ENCODE measurements around the gene ZNF3. TPM values are rescaled to one million over a fixed set of nuclear protein-coding genes. Genes with fewer than 3 reads are reported as not detected.

The ZNF3 gene
- total RNA-seq, 1 experiment from 2014 or later = 35.2 TPM

DNA sequence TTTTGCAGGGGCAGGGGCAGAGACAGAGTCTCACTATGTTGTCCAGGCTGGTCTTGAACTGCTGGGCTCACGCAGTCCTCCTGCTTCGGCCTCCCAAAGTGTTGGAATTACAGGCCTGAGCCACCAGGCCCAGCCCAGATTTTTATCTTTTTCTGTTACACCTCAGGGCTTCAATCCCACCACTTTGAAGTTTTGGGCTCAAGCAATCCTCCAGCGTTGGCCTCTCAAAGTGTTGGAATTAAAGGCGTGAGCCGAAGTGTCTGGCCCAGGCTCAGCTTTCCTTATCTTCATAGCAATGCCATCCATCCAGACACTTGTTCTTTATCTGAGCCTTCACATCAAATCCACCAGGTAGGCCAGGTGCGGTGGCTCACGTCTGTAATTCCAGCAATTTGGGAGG is 33.5 kb upstream of the ZNF3 start:
- in situ Hi-C loops (cut with HindIII; ENCODE audit: low pct_unique_long_range_greater_than_20kb, low sequenced_read_pairs) = no loop called here
- DNase-seq (ENCODE audit: low read depth, low spot score) = no peak

DNA sequence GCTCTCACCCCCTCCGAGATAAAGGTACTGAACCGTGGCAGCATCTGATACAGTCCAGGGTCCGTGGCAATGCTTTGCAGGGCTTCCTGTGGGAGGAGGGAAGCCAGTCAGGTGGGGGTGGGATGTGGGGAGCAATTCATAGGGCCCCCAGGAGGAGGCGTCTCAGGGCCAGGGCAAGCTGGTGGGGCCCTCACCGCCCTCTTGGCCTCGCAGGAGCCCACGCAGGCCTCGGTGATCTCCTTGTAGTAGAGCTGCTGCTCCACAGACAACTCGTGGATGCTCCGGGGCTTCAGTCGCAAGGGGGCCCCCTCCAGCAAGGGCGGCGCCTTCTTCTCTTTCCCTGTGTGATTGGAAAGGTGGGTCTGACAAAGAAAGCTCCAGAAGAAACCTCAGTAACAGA is 30.4 kb upstream of the ZNF3 start:
- no peak for DNase-seq (ENCODE audit: low read depth, low spot score)

DNA sequence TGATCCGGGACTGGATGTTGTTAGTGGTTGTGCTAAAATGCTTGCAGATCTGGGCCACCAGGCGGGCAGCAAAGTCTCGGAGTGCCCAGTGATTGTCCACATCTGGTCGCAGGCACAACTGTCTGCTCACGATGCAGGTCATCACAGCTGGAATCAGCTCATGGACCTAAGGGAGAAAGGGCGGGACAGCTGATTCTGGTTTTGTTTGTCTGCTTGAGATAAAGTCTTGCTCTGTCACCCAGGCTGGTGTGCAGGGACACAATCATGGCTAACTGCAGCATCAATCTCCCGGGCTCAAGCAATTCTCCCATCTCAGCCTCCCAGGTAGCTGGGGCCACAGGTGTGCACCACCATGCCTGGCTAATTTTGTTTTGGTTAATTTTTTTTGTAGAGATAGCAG is 29.6 kb upstream of the ZNF3 start:
- no peak for DNase-seq (ENCODE audit: low read depth, low spot score)
- in situ Hi-C loops (cut with HindIII; ENCODE audit: low pct_unique_long_range_greater_than_20kb, low sequenced_read_pairs) = no loop called here

More for the DNA sequence above, 30.4 kb upstream of the ZNF3 start:
- in situ Hi-C loops (cut with HindIII; ENCODE audit: low pct_unique_long_range_greater_than_20kb, low sequenced_read_pairs) = no loop called here

DNA sequence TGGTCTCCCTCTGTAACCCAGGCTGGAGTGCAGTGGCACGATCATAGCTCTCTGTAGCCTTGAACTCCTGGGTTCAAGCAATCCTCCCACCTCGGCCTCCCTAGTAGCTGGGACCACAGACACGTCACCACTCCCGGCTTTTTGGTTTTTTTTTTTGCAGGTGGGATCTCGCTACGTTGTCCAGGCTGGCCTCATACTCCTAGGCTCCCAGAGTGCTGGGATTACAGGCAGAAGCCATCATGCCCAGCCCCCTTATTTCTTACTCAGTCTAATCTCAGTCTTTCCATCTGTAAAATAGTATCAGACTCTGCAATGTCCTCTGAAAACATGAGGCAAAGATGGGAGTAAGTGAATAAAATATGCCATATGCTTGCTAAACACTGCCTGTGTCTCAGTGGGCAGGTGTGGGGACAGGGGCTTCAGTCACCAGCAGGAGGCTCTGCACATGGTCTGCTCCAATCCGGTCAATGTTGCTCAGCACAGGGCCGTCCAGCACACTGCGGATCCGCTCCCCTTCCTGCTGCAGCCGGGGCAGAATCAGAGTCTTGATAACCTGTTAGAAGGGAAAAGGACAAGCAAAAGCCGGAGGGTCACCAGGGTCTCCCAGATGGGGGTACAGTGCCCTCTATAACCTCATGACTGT is 28.1 kb upstream of the ZNF3 start:
- in situ Hi-C loops (cut with HindIII; ENCODE audit: low pct_unique_long_range_greater_than_20kb, low sequenced_read_pairs) = no loop called here

DNA sequence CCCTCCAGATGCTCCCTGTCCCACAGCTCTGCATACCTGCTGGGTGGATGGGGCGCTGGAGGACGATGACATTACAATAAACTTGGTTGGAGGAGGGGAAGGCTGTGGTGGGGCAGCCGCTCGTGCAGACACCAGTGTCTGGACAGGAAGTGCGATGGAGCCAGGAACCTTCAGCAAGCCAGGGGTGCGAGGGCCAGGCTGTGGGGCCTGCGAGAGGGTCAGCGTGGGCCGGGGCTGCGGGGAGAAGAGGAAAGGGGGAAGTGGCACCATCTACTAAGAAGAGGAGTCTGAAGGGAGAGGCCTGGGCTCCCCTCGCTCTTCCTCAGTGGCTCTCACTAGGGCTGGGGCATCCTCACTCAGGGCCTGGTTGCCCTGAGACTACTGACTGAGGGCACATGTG is 26.4 kb upstream of the ZNF3 start:
- in situ Hi-C loops (cut with HindIII; ENCODE audit: low pct_unique_long_range_greater_than_20kb, low sequenced_read_pairs) = no loop called here
- no peak for DNase-seq (ENCODE audit: low read depth, low spot score)

More for the DNA sequence above, 28.1 kb upstream of the ZNF3 start:
- no peak for DNase-seq (ENCODE audit: low read depth, low spot score)

DNA sequence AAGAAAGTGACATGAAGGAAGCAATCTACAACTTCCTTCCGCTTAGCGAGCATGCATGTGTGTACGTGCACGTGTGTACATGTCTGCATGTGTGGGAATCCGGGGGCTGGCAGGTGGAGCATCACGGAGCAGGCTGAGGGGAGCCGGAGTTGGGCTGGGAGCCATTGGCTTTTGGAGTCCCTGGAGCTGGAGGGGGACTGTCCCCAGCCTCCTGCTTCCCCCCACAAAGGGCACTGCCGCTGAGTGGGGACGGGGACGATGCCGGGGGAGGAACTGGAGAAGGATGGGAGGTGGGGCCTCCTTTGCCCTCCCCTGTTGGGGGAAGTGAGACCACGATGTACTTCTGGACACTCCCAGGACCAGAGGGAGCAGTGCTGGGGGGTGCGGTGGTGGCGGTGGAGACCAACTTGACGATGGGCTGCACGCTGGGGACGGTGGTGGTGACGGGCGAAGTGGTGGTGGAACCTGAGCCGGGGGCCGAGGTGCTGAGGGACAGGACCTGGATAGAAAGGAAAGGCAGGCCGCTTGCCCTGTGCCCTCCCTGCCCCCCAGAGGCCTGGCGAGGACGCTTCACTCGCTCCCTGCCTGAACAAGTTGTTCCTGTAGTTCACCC is 25.7 kb upstream of the ZNF3 start:
- in situ Hi-C loops (cut with HindIII; ENCODE audit: low pct_unique_long_range_greater_than_20kb, low sequenced_read_pairs) = no loop called here

DNA sequence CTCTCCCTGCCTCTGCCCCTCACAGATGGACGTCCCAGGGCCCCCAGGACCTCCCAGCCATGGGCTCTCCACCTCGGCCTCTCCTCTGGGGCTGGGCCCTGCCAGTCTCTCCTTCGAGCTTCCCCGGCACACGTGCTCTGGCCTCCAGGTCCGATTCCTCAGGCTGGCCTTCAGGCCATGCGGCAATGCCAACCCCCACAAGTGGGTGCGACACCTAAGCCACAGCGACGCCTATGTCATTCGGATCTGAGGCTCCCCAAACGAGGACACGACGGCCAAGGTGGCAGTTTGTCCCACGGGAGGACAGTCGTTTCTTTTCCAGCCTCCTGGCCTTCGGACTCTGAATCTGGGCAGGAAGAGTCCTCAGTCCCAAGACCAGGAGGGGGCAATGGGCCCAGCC is 25.1 kb upstream of the ZNF3 start:
- in situ Hi-C loops (cut with HindIII; ENCODE audit: low pct_unique_long_range_greater_than_20kb, low sequenced_read_pairs) = no loop called here
- DNase-seq (ENCODE audit: low read depth, low spot score) = no peak

More for the DNA sequence above, 25.7 kb upstream of the ZNF3 start:
- no peak for DNase-seq (ENCODE audit: low read depth, low spot score)

DNA sequence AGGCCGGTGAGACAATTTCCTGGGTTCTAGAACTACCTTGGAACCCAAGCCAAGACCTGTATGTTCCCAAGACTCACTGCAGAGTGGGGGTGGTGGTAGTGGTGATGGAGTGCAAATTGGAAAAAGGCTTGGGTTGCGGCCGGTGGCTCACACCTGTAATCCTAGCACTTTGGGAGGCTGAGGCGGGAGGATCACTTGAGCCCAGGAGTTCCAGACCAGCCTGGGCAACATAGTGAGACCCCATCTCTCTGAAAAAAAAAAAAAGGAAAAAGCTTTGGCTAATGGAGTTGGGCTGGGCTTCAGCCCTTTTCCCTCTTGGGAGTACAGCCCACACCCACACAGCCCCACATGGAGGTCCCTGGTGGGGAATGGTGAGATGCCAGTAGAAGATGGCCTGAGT is 24.0 kb upstream of the ZNF3 start:
- DNase-seq (ENCODE audit: low read depth, low spot score) = no peak
- in situ Hi-C loops (cut with HindIII; ENCODE audit: low pct_unique_long_range_greater_than_20kb, low sequenced_read_pairs) = no loop called here

DNA sequence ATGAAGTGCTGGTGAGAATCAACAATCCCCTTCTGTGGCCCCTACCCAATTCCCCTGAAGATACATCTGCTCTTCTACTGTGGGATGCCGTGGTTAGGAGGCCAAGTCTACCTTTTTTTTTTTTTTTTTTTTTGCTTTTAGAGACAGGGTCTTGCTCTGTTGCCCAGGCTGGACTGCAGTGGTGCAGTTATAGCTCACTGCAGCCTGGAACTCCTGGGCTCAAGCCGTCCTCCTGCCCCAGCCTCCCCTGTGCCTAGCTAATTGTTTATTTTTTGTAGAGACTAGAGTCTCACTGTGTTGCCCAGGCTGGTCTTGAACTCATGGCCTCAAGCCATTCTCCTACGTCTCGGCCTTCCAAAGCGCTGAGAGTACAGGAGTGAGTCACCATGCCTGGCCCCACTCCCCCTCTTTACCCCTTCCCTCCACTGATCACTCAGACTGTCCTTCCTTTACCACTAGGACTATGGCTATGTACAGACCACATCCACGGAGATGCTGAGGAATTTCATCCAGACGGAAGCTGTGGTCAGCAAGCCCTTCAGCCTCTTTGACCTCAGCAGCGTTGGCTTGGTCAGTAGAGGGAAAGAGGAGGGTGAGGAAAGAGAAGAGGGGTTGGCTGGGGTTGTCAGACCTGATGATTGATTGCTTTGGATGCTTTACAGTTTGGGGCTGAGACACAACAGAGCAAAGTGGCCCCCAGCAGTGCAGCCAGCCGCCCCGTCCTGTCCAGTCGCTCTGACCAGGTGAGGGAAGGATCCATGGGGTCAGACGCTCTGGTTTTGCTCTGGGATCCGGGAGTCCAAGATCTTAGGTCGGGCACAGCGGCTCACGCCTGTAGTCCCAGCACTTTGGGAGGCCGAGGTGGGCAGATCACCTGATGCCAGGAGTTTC is 21.7 kb upstream of the ZNF3 start:
- DNase-seq (ENCODE audit: low read depth, low spot score) = no peak
- in situ Hi-C loops (cut with HindIII; ENCODE audit: low pct_unique_long_range_greater_than_20kb, low sequenced_read_pairs) = no loop called here

DNA sequence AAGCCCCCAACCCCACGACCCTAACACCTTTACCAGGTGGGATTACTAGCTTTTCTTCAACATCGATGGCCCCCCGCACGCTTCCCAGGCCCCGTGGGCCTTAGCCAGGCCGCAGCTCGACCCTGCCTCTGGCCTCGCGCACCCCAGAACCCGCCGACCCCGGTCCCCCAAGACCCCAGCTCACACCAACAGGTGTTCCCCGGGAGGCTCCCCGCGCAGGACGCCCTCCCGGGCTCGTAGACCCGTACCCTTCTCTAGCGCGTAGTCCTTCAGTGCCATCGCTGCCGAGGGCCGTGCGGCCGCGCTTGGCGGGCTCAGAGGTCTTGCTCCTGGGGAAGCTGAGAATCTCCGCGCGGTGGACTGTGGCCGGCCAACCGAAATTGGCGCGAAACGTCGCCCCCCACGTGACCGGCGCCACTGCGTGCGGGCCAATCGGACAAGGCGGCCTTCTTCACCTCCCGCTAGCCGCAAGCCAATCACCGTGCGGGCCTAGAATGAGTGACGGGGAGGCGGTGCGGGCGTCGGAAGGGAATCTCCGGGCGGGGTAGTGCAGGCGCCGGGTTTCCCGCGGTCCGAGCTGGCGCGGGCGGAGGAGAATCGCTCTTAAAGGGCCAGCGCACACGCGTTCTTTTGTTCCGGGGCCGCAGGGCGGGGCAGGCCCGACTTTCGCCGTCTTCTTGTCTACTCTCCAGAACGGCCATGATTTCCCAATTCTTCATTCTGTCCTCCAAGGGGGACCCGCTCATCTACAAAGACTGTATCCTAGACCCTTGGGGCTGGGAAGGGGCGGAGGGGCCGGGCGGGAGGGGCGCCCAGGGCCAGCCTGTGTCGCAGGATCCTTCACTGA is 19.7 kb upstream of the ZNF3 start, which contains the start of the genes AP4M1 and MCM7:
Gene AP4M1, plus strand, starts transcription at position 628 of the 847 bp plus-strand sequence. Its CDS starts 72 bp downstream, at position 700.
Gene MCM7, minus strand, starts transcription at position 382 of the 847 bp plus-strand sequence. Its CDS starts 103 bp downstream, at position 279.
- peak; percentile 100 for DNase-seq (ENCODE audit: low read depth, low spot score)
- in situ Hi-C loops (cut with HindIII; ENCODE audit: low pct_unique_long_range_greater_than_20kb, low sequenced_read_pairs) = no loop called here

DNA sequence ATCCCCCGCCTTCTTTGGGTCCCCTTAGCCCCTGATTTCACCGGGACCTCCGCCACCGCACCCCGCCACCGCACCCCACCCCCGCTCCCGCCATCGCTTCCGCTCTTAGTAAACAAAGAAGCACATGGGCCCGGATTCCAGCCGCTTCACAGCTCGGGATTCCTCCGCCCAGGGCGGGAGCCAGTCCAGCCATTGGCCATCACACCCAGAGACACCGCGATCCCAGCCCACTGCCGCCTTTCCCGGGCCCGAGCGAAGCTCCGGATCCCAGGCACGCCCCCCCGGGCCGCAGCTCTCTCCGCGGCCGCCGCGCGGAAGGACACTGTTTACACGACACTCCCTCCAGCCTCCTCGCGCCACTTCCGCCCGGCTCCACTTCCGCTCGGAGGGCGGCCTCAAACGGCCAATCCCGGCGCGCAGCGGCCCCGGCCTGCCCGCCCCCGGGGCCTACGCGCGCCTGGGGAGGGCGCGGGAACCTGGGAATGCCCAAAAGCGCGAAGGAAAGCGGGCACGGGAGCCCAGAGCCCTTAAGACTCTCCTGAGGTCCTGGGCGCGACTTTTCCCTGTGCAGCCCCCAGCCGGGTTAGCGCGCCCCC is 19.0 kb upstream of the ZNF3 start:
- DNase-seq (ENCODE audit: low read depth, low spot score) = peak; percentile 97
- in situ Hi-C loops (cut with HindIII; ENCODE audit: low pct_unique_long_range_greater_than_20kb, low sequenced_read_pairs) = no loop called here

DNA sequence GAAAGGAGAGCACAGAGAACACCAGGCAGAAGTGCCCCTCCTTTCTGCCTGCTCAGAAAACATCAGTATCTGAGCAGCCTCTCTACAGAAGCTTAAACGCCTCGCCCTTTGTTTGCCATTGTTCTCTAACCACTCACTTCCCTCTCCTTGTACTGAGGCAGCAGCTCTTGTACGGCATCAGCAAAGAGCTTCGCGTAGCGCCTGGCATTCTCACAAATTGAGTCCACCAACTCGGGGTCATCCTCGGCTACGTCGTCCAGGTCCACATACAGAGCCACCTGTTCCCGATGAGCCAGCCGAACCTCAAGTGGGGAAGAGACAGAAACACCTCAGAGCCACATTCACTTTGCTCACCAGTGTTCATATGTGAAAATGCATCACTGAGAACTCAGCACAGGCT is 17.9 kb upstream of the ZNF3 start:
- in situ Hi-C loops (cut with HindIII; ENCODE audit: low pct_unique_long_range_greater_than_20kb, low sequenced_read_pairs) = no loop called here

DNA sequence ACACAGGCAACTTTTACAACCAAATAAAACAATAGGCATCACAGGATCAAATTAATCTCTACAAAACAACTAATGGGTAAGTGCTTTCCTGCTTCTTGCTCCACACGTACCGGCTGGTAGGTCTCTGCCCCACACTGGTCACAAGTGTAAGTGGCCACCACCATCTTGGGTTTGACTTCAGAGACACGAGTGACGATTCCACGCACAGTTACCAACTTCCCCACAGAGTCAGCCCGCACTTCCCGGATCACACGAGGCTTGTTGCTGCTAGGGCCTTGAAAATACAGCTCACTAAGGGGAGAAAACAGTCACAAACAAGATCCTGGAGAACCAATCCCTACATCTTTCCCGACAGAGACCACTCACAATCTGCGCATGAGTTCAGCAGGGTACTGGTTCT is 17.4 kb upstream of the ZNF3 start:
- no peak for DNase-seq (ENCODE audit: low read depth, low spot score)
- in situ Hi-C loops (cut with HindIII; ENCODE audit: low pct_unique_long_range_greater_than_20kb, low sequenced_read_pairs) = no loop called here

More for the DNA sequence above, 17.9 kb upstream of the ZNF3 start:
- DNase-seq (ENCODE audit: low read depth, low spot score) = no peak

DNA sequence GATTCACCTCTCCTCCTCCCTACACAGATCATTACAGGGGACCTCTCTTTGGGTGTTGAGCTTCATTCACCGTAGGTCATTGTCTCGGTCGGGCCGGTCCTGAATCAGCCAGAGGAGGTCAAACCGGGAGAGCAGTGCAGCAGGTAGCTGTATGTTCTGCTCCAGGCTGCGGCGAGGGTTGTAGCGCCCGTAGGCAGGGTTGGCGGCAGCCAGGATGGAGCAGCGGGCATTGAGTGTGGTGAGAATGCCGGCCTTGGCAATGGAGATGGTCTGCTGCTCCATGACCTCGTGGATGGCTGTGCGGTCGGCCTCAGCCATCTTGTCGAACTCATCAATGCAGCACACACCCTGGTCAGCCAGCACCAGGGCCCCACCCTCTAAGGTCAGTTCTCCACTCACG is 14.2 kb upstream of the ZNF3 start:
- in situ Hi-C loops (cut with HindIII; ENCODE audit: low pct_unique_long_range_greater_than_20kb, low sequenced_read_pairs) = no loop called here
- no peak for DNase-seq (ENCODE audit: low read depth, low spot score)

DNA sequence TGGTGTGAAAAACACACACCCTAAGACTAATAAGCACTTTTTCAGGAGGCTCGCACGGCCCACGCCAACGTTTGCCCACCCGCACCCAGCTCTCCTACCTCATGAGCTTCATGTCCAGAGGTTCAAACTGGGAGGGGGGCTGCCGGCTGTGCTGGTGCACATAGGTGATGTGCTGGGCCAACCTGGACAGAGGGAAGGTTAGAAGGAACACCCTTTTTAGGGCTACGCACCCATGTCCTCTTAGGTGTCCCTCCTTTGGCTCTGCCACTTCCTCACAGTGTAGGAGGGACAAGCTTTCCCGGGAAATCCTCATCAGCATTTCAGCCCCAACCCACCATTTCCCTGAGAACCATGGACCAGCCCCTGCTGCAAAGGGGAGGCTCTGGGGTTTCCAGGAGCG is 13.8 kb upstream of the ZNF3 start:
- no peak for DNase-seq (ENCODE audit: low read depth, low spot score)
- in situ Hi-C loops (cut with HindIII; ENCODE audit: low pct_unique_long_range_greater_than_20kb, low sequenced_read_pairs) = no loop called here

DNA sequence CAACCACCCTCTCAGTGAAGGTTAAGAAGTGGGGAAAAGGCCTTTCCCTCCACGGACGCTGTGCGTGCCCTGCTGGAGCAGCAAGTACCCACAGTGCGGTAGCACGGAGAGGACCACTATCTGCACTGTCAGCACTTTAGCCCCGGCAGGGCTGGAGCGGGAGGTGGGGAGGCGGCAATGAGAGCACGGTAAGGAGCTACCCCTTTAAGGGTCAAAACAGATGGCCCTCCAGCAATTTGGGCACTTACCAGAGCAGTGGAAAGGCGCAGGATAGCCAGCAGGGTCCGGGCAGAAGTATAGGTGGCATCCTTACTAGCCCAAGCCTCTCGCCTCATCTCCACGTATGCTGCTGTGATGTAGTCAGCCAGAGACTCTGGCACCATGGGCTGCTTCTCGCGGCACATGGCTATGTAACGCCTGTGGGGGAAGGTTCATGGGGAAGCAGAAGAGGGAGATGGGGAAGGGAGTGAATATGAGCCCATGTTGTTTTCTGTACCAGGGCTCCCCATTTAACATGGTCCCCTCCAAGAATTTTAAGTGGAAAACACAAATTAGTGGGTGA is 12.5 kb upstream of the ZNF3 start:
- no peak for DNase-seq (ENCODE audit: low read depth, low spot score)
- in situ Hi-C loops (cut with HindIII; ENCODE audit: low pct_unique_long_range_greater_than_20kb, low sequenced_read_pairs) = no loop called here

DNA sequence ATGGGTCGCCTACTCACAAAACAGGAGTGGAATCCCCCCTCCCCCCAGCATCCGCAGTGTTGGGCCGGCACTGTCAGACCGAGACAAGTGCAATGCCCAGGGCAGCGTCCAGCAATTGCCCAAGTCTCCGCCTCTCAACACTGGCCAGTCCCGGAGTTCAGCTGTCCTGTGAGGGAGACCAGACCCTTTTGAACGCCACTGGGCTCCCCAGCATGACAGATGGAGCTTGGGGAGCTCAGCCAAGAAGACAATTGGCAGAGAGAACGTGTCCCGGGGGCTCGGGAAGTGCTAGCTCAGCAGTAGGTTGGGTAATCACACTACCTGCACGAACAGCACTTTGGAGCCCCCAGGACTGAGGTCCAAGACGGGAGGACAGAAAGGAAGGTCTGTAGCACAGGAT is 12.0 kb upstream of the ZNF3 start:
- DNase-seq (ENCODE audit: low read depth, low spot score) = no peak
- in situ Hi-C loops (cut with HindIII; ENCODE audit: low pct_unique_long_range_greater_than_20kb, low sequenced_read_pairs) = no loop called here

All from SK-MEL-5 (cell line).